Fibroblast of skin of back (primary cell): Measurements from ENCODE around the gene LRRC55.

Source experiments
- DNase-seq: peaks from one replicate; pipeline ENCODE4 v3.0.0-alpha.2; 2013

LRRC55 gene

DNA sequence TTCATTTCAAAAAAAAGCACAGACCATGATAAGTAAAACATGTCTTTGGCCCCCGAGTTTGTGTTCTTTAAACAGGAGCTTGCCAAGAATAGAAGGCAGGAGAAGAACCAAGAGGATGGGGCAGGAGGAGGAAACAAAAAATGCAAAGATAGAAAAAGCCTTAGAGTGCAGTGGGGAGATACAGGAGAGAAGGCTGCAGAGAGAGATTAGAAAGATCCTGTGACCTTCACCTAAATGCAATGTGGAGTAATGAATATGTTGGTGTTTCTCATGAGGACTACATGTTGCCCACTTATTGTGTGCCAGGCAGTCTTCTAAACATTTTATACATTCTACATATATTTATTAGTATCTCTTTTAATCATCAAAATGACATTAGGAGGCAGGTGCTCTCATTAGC is 57.6 kb downstream of the LRRC55 start:
- no peak for DNase-seq

GRCh38 chr11:57240007-57240406 is 58.3 kb downstream of the LRRC55 start:
- no peak for DNase-seq

DNA sequence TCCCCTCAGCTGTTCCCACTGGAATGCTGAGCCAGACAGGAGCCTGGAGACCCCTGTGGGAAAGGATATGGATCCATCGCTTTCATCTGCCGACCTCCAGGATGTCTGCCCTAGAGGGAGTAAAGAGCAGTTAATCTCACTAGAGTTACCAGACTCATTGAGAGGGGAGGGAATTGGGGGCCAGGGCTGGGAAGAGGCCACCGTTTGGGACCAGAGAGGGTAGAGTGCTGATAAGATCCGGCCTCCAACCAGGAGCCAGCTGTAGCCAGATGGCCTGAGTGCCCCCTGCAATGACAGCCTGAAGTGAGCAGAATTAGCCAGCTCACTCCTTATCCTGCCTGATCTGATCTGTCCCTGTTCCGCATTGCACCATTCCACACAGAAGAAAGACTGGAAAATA is 59.0 kb downstream of the LRRC55 start:
- no peak for DNase-seq
